ENCODE measurements around the gene TBC1D25. TPM values are rescaled to one million over a fixed set of nuclear protein-coding genes. Genes with fewer than 3 reads are reported as not detected.

Gene TBC1D25
- total and polyA plus RNA-seq, 7 donors, result 5.8 to 14.6 (median 10.4) TPM

- intact Hi-C loops (cut with DNase I), result loop anchor here (2.0 to 5.0 kb wide), 2 partner anchors 25 to 318 kb away; partner anchors contain the start of genes PIM2 and RBM3
- Histone ChIP-seq H3K27me3 (no peaks in the 10 kb centered on the region), H3K4me1 (peaks cover 0 to 10% (median 6%) of the 10 kb centered on the region in 4 donors), H3K36me3 (peaks cover 6 to 55% (median 15%) of the 10 kb centered on the region in 4 donors), H3K4me3 (no peak overlapping the region), H3K9me3 (no peaks in the 10 kb centered on the region), H3K27ac (no peak overlapping the region)
- no peak for TF ChIP-seq POLR2AphosphoS5 (IDR thresholded peaks at IDR 0.05)
- TF ChIP-seq POLR2A (IDR thresholded peaks at IDR 0.05), result no peak
- no peak for TF ChIP-seq CTCF (IDR thresholded peaks at IDR 0.05)
- no peak for TF ChIP-seq EP300 (IDR thresholded peaks at IDR 0.05)
- 93 to 98% methylated on average over 20 of the region's 20 CpGs for WGBS, 2 donors
- no peak for DNase-seq
These were observed 59.8 kb downstream of the TBC1D25 start for GRCh38 chrX:48599341-48599740.

- Histone ChIP-seq H3K27me3 (no peaks in the 10 kb centered on the region), H3K27ac (no peak overlapping the region), H3K9me3 (no peaks in the 10 kb centered on the region), H3K36me3 (peaks cover 8 to 64% (median 15%) of the 10 kb centered on the region in 4 donors), H3K4me1 (peaks cover 0 to 10% (median 6%) of the 10 kb centered on the region in 4 donors), H3K4me3 (no peak overlapping the region)
- no peak for DNase-seq
- 79 to 91% methylated on average over 19 of the region's 19 CpGs for WGBS, 2 donors
- TF ChIP-seq POLR2AphosphoS5 (IDR thresholded peaks at IDR 0.05) (no peak), POLR2A (IDR thresholded peaks at IDR 0.05) (no peak), EP300 (IDR thresholded peaks at IDR 0.05) (no peak), CTCF (IDR thresholded peaks at IDR 0.05) (no peak)
- intact Hi-C loops (cut with DNase I), result no loop called here
These were observed 60.7 kb downstream of the TBC1D25 start for GRCh38 chrX:48600226-48600625.

- no peak overlapping the region for H3K27ac ChIP-seq
- H3K9me3 ChIP-seq, result no peaks in the 10 kb centered on the region
- no peaks in the 10 kb centered on the region for H3K27me3 ChIP-seq
- no peak for DNase-seq
- no peak overlapping the region for H3K4me3 ChIP-seq
- intact Hi-C loops (cut with DNase I), result no loop called here
- no peak for TF ChIP-seq POLR2A (IDR thresholded peaks at IDR 0.05)
- TF ChIP-seq POLR2AphosphoS5 (IDR thresholded peaks at IDR 0.05), result no peak
- TF ChIP-seq CTCF (IDR thresholded peaks at IDR 0.05), result no peak
- TF ChIP-seq EP300 (IDR thresholded peaks at IDR 0.05), result no peak
- peaks cover 8 to 66% (median 15%) of the 10 kb centered on the region in 4 donors for H3K36me3 ChIP-seq
- WGBS, 2 donors, result 83 to 84% methylated on average over 17 of the region's 17 CpGs
- peaks cover 0 to 10% (median 6%) of the 10 kb centered on the region in 4 donors for H3K4me1 ChIP-seq
These were observed 62.4 kb downstream of the TBC1D25 start for GRCh38 chrX:48601741-48602394.

- Histone ChIP-seq H3K9me3 (no peaks in the 10 kb centered on the region), H3K4me3 (no peak overlapping the region), H3K36me3 (peaks cover 8 to 54% (median 10%) of the 10 kb centered on the region in 4 donors), H3K27me3 (no peaks in the 10 kb centered on the region), H3K27ac (no peak overlapping the region), H3K4me1 (no peaks in the 10 kb centered on the region)
- 96% methylated on average over 16 of the region's 16 CpGs for WGBS, 2 donors
- no peak for DNase-seq
- intact Hi-C loops (cut with DNase I), result no loop called here
- TF ChIP-seq POLR2A (IDR thresholded peaks at IDR 0.05), result no peak
- no peak for TF ChIP-seq EP300 (IDR thresholded peaks at IDR 0.05)
- TF ChIP-seq CTCF (IDR thresholded peaks at IDR 0.05), result no peak
- no peak for TF ChIP-seq POLR2AphosphoS5 (IDR thresholded peaks at IDR 0.05)
These were observed 65.2 kb downstream of the TBC1D25 start for GRCh38 chrX:48604701-48605100.
